ENCODE measurements around the gene CHD5. TPM values are rescaled to one million over a fixed set of nuclear protein-coding genes. Genes with fewer than 3 reads are reported as not detected.
"Not testable (repeated sequence)": the region's sequence is repeated elsewhere in the genome, so short reads cannot be mapped to it uniquely, and the experiment has no call there.

CHD5 gene
- total RNA-seq, 1 donor from 2014 or later, result 0.08 TPM

GRCh38 chr1:6088956-6089355, 91.2 kb downstream of the CHD5 start:
- DNase-seq (ENCODE audit: low spot score) (no peak), ATAC-seq (no peak)

DNA sequence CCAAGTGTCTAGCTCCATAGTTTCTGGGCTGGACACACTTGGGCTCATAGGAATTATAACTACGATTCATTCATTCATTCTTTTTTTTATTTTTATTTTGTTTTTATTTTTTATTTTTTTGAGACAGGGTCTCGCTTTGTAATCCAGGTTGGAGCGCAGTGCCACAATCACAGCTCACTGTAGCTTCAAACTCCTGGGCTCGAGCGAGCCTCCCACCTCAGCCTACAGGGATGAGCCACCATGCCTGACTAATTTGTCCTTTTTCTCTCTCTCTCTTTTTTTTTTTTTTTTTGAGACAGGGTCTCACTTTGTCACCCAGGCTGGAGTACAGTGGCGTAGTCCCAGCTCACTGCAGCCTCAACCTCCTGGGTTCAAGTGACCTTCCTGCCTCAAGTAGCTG, 92.2 kb downstream of the CHD5 start:
- DNase-seq (ENCODE audit: low spot score), result no peak
- no peak for ATAC-seq

GRCh38 chr1:6087377-6087772, 92.7 kb downstream of the CHD5 start:
- DNase-seq (ENCODE audit: low spot score), result no peak
- no peak for ATAC-seq

GRCh38 chr1:6086762-6087376, 93.3 kb downstream of the CHD5 start:
- ATAC-seq (no peak), DNase-seq (ENCODE audit: low spot score) (no peak)

GRCh38 chr1:6086358-6086757, 93.8 kb downstream of the CHD5 start:
- DNase-seq (ENCODE audit: low spot score) (no peak), ATAC-seq (no peak)

DNA sequence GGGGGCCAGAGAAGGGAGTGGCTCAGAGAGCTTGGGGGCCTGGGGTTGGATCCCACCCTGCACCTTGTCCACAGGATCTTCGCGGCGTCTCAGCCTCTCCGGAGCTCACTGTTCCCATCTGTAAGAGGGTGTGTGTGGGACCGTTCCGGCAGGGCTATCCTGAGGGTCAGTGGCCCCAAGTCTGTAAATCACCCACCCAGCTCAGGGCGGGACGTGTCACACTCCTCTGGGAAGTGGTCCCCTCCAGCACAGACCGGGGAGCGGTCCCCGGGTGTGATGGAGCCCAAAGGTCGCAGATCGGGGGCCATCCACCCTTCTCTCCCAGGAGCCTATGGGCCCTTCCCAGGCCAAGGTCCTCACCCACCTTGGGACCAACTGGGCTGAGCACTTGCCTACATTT, 94.5 kb downstream of the CHD5 start:
- no peak for ATAC-seq
- DNase-seq (ENCODE audit: low spot score), result no peak

DNA sequence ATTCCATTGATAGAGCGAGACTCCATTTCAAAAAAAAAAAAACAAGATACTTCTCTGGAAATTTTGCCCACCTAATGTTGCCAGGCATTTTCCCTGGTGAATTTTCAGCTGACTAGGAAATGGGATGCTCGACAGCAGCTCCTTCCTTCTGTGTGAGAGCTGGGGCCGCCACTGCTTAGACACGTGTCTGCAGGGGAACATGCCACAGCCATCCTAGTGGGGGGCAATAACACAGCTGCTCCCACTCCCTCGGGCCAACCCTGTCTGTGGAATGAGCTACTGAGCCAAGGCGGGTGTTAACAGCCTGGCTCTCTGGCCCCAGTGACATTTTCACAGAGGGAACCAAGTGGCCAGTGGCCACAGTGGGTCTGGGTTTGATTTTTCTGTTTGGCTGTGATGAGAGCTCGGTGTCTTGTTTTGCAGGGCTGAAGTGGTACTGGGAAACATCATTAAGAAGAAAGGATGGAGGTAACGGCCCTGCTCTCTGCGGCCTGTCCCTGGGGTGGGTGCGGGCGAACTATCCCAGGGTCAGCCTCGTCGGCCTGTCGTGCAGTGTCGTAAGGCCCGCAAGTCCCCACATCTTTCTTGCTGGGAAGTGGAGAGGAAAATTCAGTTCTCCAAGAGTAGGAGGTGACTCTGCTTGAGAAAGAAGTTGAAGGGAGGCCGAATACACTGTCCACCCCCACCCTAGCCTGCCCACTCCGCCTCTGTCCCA, 95.2 kb downstream of the CHD5 start:
- DNase-seq (ENCODE audit: low spot score) (no peak), ATAC-seq (no peak)

DNA sequence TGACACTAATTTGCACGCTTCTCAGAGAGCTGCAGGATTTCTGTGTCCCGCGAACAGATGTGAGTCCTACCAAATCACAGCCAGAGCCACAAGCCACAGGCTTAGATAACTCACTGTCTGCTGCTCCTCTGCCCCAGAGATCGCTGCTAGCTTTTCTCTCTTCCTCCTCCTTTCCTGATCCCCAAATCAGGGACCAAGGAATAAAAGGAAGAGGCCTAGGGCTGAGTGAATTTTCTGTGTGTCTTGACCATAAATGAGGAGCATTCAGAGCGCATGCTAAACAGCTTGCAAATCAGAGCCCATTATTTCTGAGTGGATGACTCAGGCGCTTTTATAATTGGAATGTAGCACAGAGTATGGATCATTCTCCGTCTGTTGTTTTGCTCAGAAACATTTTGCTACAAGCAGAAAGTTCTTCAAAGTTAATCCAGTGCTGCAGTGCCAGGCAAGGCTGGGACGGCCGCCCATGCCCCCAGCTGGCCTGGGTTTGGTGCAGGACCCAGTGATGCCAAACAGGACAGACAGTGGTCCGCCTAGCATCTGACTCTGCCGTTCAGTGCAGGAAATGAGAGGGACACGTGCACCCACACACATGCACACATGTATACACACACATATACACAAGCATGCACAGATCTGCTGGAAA, 96.2 kb downstream of the CHD5 start:
- no peak for ATAC-seq

GRCh38 chr1:6083385-6083784, 96.7 kb downstream of the CHD5 start:
- DNase-seq (ENCODE audit: low spot score), result no peak

More for the DNA sequence above, 96.2 kb downstream of the CHD5 start:
- no peak for DNase-seq (ENCODE audit: low spot score)

DNA sequence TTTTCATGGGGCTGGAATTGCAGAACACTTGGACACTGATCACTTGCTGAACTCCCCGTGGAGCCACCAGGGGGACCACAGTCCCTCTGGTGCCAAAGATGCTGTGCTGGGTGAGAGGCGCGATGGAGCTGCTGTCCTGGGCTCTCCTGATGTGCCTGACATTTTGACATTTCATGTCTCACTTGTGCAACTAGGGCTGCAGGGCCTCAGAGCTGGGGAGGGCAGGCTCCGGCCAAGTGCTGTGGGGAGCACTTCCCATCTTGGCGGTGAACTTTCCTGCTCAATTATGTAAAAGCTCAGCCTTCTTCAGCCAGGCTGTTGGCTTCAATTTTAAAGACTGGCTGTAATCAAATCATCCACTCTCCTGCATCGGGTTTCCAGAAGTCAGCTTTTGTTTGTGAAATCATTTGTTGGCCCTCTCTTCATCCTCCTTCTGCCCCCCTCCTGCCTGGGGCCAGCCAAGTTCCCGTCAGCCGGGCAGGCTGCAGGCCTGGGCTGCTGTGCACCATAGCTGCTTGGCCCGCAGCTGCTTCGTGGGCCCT, 97.6 kb downstream of the CHD5 start:
- DNase-seq (ENCODE audit: low spot score) (no peak), ATAC-seq (peak; percentile 20)

More at GRCh38 chr1:6083385-6083784, 96.7 kb downstream of the CHD5 start:
- no peak for ATAC-seq

- ATAC-seq, result no peak
These were observed 98.2 kb downstream of the CHD5 start for GRCh38 chr1:6081901-6082300.

DNA sequence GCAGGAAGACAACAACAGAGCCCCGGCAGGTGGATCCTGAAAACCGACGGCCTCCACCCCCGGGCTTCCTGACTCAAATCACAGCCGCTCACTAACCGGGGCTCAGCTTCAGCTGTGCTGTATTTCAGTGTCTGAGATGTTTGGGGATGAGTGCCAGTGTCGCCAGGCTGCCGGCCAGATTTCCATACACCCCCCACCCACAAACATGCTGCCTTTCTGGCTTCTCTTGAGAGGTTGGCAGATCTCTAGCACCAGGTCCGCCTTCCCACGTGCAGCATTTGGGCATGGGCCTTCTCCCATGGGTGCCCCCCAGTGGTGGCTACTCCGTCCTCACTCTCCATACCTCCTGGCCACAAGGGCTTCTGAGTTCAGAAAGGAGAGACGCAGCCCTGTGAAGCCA, 99.7 kb downstream of the CHD5 start:
- peak; percentile 44 for ATAC-seq

More at GRCh38 chr1:6081901-6082300, 98.2 kb downstream of the CHD5 start:
- DNase-seq (ENCODE audit: low spot score), result no peak

DNA sequence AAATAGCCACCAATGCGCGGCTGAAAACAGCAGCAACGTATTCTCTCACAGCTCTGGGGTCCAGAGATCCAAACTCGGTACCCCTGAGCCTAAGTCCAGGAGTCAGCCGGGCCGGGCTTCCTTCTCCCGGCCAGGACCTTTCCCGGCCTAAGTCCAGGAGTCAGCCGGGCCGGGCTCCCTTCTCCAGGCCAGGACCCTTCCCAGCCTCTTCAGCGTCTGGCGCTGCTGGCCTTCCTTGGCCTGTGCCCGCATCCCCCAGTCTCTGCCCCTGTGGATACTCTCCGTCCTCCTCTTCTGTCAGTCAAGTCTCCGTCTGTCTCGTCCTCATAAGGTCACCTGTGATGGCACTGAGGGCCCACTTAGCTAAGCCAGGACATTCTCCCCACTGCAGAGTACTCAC, 102.2 kb downstream of the CHD5 start:
- no peak for DNase-seq (ENCODE audit: low spot score)

More for the DNA sequence above, 99.7 kb downstream of the CHD5 start:
- DNase-seq (ENCODE audit: low spot score), result no peak

DNA sequence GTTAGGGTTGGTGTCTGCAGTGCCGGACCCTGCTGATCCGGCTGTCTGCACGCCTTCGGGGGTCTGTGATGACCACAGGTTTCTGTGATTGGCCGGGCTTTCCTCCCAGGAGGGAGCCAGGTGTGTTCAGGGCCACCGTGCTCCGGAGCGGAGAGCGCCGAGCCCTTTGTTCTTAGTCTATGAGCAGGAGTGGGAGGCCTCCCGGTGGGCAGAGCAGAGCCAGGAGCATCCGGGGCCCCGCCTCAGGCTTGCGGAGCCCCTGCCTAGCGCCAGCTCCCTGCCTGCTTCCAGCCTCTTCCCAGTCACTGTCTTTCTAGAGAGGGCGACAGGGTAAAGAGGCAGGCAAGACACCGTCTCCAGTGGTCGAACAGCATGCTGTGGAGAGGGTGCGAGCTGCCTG, 102.6 kb downstream of the CHD5 start:
- ATAC-seq (no peak), DNase-seq (ENCODE audit: low spot score) (no peak)

More for the DNA sequence above, 102.2 kb downstream of the CHD5 start:
- ATAC-seq, result no peak

DNA sequence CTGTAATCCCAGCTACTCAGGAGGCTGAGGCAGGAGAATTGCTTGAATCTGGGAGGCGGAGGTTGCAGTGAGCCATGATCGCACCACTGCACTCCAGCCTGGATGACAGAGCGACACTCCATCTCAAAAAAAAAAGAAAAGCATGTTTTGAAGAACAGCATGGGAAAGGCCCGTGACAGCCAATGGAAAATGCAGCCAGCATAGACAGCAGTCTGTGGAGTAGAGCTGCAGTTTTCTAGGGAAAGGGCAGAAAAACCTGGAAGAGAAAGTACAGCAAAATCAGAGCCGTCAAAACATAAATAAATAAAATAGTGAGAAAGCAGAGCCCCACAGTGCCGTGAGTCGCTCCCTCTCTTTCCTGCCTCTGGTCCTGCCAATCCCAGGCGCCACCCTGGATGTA, 103.1 kb downstream of the CHD5 start:
- not testable (repeated sequence) for ATAC-seq; DNase-seq (ENCODE audit: low spot score)

DNA sequence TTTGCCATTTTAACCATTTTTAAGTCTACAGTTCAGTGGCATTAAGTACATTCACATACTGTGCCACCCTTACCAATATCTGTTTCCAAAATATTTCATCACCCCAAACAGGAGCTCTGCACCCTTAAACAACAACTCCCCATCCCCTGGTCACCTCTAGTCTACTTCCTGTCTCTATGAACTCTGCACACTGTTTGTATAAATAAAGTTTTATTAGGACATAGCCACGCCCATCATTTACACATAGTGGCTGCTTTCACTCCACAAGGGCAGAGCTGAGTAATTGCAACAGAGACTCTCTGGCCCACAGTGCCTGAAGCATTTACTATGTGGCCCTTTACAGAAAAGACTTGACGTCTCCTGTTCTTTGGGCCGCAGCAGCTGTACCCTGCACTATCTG, 104.4 kb downstream of the CHD5 start:
- DNase-seq (ENCODE audit: low spot score) (no peak), ATAC-seq (no peak)

- no peak for ATAC-seq
- DNase-seq (ENCODE audit: low spot score), result no peak
These were observed 105.8 kb downstream of the CHD5 start for GRCh38 chr1:6074192-6074901.

- ATAC-seq, result no peak
- no peak for DNase-seq (ENCODE audit: low spot score)
These were observed 106.6 kb downstream of the CHD5 start for GRCh38 chr1:6073480-6074053.

- DNase-seq (ENCODE audit: low spot score), result no peak
- ATAC-seq, result no peak
These were observed 107.2 kb downstream of the CHD5 start for GRCh38 chr1:6072774-6073479.

GRCh38 chr1:6071219-6071618, 108.9 kb downstream of the CHD5 start:
- DNase-seq (ENCODE audit: low spot score), result no peak

More at GRCh38 chr1:6071219-6071618, 108.9 kb downstream of the CHD5 start:
- no peak for ATAC-seq
